Subcutaneous adipose tissue (tissue), 4 donors: ENCODE data around the gene LAMB1. TPM values are rescaled to one million over a fixed set of nuclear protein-coding genes. Genes with fewer than 3 reads are reported as not detected.

ENCODE experiments used
- total RNA-seq, 4 donors: library from RNA; depleted of rRNA; stranded (reverse); fragments of >200 nt; gene quantifications; one replicate each; pipeline ENCODE4 v1.1.0, GENCODE V29; 2016
- TF ChIP-seq, protein P1 (sequence below): fragments of 450-650 bp; IDR thresholded peaks from one replicate; pipeline ENCODE4 v1.5.1; 2016; ENCODE audit warnings: low read depth, mild to moderate bottlenecking, control low read depth, antibody characterized with exemption, moderate library complexity

LAMB1 gene
- 100 to 1,000 TPM; 218 to 376 (median 309) TPM for total RNA-seq

DNA sequence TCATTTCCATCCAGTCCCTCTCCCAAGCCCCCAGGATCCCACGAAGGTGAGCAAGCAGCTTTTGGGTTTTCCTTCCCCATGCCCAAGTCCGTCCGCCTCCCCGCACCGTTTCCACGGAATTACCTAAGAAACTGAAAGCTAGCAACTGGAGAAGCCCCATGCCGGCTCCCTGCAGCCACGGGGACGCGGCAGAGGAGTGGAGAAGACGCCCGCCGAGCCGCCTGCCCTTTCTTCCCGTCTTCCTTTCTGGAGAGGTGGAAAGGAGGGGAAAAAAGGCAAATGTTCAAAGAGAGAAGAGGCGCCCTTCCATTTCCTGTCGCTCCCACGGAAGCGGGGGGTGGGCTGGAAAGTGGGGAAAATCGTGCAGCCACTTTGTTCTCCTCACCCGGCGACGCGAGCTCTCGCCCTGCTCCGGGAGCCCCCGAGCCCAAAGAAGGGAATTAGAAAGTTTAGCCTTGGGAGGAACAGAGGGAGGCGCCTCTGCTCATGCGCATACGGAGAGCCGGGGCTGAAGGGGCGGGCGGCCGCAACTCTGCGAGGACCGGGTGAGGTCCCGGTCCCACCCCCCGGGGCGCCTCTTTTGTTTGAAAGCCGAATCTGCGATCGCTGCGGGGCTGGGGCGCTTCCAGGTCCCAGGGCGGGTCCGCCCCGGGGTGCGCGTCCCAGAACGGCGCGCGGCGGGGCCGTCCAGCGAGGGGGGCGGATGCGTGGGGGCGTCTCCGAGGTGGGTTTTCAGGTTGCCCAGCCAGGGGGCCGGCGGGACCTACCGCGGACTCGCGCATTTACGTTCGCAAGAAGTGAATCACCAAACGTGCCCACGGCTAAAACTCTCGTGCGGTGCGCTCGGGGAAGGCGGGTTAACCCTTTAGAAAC, at the start of gene LAMB1:
Gene LAMB1, minus strand, starts transcription at position 436 of the 873 bp plus-strand sequence. Its CDS starts 276 bp downstream, at position 160.
- TF ChIP-seq, protein P1, sequence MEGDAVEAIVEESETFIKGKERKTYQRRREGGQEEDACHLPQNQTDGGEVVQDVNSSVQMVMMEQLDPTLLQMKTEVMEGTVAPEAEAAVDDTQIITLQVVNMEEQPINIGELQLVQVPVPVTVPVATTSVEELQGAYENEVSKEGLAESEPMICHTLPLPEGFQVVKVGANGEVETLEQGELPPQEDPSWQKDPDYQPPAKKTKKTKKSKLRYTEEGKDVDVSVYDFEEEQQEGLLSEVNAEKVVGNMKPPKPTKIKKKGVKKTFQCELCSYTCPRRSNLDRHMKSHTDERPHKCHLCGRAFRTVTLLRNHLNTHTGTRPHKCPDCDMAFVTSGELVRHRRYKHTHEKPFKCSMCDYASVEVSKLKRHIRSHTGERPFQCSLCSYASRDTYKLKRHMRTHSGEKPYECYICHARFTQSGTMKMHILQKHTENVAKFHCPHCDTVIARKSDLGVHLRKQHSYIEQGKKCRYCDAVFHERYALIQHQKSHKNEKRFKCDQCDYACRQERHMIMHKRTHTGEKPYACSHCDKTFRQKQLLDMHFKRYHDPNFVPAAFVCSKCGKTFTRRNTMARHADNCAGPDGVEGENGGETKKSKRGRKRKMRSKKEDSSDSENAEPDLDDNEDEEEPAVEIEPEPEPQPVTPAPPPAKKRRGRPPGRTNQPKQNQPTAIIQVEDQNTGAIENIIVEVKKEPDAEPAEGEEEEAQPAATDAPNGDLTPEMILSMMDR, result no peak

DNA sequence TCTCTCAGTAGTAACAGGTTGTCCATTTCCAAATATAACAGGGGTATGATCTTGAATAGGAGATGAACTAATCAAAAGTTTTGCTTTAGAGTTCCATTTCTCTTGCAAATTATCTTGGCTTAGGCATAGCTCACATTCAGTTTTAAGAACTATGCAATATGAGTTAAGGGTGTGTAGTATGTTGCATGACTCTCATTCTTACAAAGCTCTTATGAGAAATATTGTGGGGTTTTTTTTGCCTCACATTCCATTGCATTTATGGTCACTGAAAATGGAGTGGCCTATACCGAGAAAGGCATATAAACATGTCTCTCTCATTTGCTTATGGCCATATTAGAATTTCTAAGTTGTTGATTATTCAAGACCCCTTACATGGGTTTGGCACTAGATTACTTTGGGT, 48.5 kb upstream of the LAMB1 start:
- TF ChIP-seq, protein P1, result no peak

DNA sequence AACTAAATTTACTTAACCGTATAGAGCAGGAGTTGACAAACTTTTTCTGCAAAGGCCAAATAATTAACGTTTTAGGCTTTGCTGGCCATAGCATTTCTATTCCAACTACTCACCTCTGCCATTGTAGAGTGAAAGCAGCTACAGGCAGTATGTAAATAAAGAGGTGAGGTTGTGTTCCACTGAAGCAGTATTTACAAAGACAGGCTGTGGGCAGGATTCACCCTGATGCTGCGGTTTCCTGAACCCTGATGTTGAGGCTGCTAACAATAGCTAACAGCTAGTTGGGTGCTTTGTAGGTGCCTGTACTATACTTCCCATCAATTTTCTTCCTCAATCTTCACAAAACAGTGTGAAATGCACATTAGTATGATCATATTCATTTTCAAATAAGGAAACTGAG, 47.0 kb upstream of the LAMB1 start:
- TF ChIP-seq, protein P1, result no peak

DNA sequence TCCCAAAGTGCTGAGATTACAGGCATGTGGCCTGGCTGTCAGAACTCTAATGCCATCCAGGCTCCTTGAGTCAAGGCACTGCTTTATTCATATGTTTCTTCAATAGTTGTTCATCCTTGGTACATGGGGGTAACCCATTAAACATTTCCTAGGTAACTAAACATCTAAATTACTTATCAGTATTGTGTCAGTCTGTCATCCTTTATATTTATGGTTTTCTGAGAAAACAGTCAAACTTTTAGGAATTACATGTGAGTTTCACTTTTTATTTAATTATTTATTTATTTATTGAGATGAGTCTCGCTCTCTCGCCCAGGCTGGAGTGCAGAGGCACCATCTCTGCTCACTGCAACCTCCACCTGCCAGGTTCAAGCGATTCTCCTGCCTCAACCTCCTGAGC, 45.5 kb upstream of the LAMB1 start:
- TF ChIP-seq, protein P1, result no peak

DNA sequence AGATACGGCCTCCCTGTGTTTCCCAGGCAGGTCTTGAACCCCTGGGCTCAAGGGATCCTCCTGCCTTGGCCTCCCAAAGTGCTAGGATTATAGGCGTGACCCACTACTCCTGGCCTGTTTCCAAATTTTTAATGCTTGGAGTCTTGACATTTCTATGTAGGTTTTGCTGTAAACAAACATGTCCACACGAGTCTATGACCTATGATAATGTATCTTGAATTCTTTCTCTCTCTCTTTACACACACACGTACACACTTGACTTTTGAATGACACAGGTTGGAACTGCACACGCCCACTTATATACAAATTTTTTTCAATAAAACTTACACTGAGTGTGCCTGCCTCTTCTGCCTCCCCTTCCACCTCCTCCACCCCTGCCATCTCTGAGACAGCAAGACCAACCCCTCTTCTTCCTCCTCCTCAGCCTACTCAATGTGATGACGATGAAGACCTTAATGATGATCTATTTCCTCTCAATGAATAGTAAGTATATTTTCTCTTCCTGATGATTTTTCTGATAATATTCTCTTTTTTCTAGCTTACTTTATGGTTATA, 44.1 kb upstream of the LAMB1 start:
- TF ChIP-seq, protein P1, result no peak

DNA sequence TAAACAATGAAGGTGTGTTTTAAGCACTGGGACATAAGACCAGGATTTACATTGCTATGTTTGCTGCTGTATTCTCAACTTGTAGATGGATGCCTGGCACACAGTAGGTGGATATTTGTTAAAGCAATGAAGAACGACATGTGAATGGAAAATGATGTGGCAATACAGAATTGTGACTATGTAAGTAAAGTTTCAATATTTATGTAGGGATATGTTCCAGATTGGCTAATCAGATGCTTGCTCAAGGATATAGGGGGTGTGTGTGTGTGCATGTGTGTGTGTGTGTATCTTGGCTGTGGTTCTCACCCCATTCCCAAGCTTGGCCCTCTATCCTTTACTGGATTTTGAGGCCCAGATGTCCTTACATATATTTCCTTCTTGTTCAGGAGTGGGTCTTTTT, 42.7 kb upstream of the LAMB1 start:
- TF ChIP-seq, protein P1, result no peak

DNA sequence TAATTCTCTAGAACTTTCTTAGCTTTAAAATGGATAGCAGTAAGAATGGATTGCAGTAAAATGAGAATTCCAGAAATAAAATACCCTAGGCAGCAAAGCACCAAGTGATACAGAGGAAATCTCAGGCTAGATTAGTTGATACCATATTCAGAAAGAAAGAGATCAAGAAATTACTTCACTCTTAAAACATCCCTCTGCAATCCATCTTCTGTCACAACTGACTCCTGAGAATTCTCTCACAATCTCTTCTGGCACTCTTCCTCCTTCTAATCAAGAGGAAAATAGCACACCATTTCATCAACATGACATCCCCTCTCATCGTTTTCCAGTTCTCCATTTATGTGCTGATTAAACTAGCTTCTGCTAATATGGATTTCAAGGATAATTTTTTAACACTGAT, 42.2 kb upstream of the LAMB1 start:
- TF ChIP-seq, protein P1, result no peak
